ENCODE measurements around the gene GLUD1.
"Not testable (repeated sequence)": the region's sequence is repeated elsewhere in the genome, so short reads cannot be mapped to it uniquely, and the experiment has no call there.

DNA sequence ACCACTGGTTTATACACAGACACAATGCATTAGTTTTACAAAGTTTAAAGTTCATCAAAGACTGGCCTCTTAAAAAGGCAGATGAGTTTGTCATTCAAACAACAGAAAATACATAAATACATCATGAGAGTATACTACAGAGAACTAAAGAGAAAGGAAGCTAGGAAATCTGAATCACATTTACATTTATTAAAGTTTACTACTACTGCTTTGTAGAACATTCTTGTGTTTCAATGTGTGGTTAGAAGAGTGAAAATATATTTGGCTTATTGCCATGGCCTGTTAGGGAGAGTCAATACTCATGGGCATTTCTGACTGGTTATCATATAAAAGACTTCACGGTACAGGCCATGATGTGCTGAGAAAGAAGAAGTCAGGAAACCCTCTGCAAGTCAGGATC, 87.5 kb downstream of the GLUD1 start:
- TF ChIP-seq, protein P1, sequence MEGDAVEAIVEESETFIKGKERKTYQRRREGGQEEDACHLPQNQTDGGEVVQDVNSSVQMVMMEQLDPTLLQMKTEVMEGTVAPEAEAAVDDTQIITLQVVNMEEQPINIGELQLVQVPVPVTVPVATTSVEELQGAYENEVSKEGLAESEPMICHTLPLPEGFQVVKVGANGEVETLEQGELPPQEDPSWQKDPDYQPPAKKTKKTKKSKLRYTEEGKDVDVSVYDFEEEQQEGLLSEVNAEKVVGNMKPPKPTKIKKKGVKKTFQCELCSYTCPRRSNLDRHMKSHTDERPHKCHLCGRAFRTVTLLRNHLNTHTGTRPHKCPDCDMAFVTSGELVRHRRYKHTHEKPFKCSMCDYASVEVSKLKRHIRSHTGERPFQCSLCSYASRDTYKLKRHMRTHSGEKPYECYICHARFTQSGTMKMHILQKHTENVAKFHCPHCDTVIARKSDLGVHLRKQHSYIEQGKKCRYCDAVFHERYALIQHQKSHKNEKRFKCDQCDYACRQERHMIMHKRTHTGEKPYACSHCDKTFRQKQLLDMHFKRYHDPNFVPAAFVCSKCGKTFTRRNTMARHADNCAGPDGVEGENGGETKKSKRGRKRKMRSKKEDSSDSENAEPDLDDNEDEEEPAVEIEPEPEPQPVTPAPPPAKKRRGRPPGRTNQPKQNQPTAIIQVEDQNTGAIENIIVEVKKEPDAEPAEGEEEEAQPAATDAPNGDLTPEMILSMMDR (conservative IDR thresholded peaks at IDR 0.05; ENCODE audit: low read depth, low read length): not testable (repeated sequence)
- TF ChIP-seq EZH2 (IDR thresholded peaks at IDR 0.05; ENCODE audit: low read length, unreplicated experiment); EZH2phosphoT487 (IDR thresholded peaks at IDR 0.05; ENCODE audit: borderline replicate concordance, low read length): not testable (repeated sequence)
